Activated CD4-positive, alpha-beta T cell treated with anti-CD3 and anti-CD28 coated beads for 4 hours (primary cell): Measurements from ENCODE around the gene USF3.
"Not testable (repeated sequence)": the region's sequence is repeated elsewhere in the genome, so short reads cannot be mapped to it uniquely, and the experiment has no call there.

Experiments
- DNase-seq, 2 donors: peaks; one replicate each; pipeline ENCODE4 v3.0.0-alpha.2; 2020

The USF3 gene

DNA sequence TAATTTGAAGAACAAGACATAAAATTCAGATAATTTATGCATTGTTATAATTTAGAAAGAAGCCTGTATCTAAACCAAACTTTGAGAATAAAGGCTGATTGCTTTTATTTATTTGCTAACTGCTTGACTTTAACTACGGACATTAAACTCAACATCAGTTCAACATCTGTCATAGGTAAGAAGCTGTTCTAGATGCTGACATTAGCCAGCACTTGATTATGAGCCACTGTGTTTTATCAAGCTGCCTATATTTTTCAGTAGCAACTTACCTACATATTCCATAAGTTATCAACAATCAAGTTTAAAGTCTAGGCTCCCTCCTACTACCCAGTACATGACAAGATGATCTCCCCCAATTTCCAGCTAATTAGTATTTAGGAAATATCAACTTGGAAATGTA is 42.1 kb downstream of the USF3 start:
- DNase-seq = no peak

DNA sequence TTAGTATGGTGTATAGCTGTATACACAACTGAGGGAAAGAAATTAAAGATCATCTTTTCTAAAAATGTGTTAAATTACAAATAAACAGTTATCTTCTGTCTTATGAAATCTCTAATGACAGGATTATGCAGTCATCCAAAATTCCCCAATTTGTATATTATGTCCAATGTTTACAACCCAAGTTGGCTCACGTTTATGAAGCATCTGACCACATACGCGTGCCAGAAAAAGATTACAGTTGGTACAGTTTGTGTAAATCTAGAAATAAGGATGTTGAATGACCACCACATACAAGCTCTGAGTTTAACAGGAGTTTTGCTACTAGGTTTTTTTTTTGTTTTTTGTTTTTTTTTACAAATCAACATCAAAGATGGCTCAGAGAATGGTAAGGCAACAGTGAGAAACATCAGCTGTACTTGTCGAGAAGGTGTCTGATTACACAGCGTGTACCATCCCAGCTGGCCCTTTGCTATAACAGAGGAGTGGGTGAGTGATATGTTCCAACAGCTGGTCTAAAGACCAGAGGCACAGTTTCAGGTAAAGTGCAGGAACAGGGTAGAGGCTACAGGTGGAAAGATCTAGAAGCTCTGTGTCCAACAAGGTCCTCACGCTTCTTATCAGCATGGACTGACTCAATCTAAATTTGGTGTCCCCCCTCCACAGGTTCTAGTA is 47.1 kb downstream of the USF3 start:
- DNase-seq = no peak

DNA sequence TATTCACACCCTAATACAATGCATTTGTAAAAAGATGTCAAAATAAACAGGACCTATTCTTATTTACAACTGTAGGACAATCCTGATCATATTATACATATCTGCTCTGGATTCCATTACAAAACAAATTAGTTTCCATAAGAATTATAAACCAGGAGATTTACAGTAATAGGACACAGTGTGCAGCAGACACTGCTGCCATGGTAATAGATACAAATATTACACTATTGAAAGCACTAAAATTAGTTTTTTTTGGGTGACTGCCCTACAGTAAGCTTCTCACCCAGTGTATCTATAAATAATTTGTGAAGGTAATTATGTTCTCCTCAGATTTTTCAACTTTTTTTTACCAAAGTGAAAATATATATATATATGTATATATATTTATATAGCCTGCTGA is 47.9 kb downstream of the USF3 start:
- no peak for DNase-seq

DNA sequence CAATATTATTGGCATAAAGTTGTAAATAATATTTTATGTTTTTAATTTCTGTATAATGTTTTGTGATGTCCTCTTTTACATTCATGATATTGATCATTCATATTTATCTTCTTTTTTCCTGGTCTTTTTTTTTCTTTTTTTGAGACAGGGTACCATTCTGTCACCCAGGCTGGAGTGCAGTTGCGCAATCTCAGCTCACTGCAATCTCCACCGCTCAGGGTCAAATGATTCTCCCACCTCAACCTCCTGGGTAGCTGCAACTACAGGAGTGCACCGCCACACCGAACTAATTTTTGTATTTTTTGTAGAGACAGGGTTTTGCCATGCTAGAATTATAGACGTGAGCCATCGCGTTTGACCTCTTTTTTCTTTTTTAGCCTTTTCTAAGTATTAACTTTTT is 52.9 kb downstream of the USF3 start:
- DNase-seq = no peak

DNA sequence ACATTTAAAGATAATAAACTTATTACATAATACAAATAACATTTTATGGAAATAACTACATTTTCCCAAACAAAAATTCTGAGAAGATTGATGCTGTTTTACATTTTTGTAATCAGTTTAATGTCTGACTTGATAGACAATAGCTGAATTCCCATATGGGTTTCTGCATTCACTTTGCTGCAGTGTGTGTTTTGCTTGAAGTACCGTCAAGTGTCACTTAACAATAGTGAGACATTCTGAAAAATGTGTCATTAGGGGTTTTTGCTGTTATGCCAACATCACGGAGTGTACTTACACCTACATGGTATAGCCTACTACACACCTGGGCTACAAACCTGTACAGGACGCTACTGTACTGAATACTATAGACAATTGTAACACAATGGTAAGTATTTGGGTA is 57.5 kb downstream of the USF3 start:
- no peak for DNase-seq

DNA sequence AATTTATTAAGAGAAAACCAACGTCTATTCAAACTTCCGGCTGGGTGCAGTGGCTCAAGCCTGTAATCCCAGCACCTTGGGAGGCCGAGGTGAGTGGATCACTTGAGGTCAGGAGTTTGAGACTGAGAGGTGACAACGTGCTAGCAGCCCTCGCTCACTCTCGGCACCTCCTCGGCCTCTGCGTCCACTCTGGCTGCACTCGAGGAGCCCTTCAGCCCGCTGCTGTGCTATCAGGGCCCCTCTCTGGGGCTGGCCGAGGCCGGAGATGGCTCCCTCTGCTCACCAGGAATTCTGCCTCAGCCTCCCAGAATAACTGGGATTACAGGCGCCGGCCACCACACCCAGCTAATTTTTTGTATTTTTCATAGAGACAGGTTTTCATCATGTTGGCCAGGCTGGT is 58.7 kb downstream of the USF3 start:
- DNase-seq = no peak

DNA sequence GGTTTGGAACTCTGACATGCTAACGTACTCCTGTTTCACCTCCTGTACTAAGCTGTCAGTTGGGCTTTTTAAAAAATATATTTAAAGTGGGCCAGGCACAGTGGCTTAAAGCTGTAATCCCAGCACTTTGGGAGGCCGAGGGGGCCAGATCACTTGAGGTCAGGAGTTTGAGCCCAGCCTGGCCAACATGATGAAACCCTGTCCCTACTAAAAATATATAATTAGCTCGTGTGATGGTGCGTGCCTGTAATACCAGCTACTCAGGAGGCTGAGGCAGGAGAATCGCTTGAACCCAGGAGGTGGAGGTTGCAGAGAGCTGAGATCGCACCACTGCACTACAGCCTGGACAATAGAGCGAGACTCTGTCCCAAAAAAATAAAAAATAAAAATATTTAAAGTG is 60.4 kb downstream of the USF3 start:
- not testable (repeated sequence) for DNase-seq

DNA sequence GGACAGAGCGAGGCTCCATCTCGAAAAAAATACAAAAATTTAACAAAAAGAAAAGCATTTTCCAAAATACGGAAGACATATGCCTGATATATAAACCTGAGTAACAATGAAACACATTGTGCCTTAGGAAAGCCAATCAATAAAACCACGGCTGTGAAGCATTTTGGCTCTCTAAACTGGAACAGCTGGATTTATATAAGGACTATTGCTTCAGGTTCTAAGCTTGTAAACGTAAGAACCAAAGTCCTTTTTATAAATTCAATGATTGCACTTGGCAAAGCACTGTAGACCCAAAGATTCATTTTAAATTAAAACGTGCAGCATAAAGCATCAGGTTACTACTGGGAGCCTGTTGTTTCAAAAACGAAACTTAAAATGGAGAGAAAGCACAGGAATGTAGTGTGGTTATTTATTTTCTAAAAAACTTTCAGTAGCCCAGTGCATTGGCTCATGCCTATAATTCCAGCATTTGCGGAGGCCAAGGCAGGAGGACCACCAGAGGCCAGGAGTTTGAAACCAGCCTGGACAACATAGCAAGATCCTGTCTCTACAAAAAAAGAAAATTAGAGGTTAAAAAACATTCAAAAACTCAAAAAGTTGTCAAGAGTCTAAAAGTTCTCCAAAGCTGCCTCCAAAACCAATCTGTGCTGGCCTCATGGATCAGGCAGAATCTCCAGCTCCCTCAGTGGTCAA is 61.5 kb downstream of the USF3 start:
- DNase-seq = no peak

DNA sequence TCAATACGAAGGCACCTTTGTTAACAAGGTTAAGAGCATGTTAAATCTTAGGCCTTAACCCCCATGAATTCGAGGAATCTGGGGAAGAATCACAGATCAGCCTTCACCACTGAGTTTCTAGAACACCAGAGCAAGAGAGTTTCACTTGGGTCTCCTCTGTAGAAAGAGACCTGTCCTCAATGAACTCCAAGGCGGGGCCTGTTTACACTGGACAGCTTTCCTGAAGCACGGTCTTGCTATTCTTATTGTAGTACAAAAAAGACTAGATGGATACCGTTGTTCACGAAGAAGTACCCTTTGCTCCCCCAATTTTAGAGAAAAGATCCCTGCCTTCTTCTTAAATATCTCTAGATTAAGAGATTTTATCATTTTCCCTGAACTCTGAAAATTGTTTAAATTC is 64.9 kb downstream of the USF3 start:
- DNase-seq = no peak

DNA sequence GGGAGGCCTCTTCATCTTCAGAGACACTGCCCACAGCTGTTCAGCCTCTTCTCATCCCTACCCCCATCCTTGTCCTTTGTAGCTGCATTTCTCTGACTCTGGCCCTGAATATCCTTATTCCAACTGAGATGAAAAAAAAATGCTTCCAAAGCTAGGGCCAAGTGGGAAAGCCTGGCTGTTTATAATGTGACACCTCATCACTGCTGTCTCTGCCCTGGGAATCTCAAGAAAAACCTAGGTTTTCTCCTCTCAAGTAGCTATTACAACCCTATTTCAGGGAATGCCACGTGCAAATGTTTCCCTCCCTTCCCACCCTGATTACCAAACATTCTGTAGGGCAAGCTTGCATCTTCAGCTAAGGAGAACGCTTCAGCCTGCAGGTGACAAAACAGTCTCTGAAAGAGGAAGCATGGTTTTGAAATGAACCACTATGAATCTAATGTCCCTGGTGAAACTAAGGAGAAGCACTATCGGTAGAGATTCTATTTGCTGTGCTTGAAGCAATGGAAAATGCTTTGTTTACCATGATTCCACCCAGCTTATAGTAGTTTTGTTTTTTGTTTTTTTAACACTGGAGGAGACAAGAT is 65.4 kb downstream of the USF3 start:
- DNase-seq = no peak

DNA sequence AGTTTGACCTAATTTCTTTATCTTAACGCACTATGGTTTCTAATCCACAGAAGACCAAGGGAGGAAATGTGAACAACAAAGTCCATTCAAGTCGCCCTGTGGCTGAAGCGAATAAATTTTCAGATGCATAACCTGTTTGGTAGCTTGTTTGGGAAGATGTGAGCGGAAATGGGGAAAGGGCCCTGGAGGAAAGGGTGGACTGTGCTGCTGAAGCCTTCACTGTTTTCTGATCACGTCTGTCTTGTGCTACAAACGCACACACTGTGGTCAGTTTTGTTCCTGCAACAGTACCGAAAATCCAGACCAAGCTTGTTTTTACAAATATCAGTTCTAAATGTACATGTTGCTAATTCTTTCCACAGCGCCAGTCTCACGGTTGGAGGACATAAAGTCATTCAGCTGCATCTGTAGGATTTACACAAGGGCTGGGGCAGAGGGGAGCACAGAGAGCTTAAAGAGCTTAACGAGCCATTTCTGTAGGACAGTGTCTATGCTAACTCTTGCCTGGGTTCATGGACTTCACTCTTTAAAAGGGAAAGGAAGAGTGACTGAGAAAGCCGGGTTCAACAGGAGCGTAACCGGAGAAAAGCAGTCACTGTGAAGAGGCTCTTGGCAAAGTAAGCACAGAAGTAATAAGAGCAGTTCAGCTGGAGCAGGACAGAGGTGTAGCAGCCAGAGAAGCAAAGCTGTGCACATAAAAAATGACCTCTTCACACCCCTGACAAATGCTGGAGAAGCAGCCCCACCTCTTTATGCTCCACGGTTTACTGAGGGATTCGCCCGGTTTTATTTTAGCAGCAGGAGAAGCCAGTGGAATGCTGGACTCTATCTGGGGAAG is 66.6 kb downstream of the USF3 start:
- no peak for DNase-seq

DNA sequence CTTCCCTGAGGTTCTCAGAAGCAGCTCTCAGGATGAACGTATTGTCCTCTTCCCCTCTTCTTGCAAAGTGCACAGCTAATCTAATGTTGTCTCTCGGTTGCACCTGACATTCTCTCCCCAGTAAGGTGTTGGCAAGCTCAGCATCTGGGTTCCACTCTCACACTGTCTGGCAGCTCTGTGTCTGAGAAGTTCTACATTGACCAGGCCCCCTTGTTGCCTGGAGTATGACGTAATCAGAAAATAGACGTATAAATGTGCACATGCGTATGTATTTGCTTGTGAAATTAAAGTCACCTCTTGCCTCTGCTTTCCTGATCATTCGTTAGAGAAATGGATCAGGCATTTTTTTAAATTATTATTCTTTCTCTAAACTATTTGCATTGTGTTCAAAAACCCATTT is 67.7 kb downstream of the USF3 start:
- DNase-seq = no peak

DNA sequence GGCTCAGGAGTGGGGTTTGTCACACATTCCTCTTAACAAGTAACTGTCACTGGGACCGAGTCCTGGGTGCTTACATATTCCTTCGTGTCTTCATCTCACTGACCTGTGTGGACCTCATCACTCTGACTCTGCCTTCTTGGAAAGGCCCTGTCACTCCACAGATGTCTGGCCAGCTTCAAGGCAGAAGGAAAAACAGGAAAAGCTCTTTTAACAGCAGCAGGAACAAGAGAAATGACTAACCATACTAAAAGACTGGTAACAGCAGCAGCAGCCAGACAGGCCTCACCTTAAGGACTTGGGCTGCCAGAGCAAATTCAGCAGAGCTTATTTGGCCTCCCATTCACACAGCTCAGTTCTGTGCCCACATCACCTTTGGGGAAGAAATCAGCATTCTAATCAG is 68.1 kb downstream of the USF3 start:
- DNase-seq = no peak

DNA sequence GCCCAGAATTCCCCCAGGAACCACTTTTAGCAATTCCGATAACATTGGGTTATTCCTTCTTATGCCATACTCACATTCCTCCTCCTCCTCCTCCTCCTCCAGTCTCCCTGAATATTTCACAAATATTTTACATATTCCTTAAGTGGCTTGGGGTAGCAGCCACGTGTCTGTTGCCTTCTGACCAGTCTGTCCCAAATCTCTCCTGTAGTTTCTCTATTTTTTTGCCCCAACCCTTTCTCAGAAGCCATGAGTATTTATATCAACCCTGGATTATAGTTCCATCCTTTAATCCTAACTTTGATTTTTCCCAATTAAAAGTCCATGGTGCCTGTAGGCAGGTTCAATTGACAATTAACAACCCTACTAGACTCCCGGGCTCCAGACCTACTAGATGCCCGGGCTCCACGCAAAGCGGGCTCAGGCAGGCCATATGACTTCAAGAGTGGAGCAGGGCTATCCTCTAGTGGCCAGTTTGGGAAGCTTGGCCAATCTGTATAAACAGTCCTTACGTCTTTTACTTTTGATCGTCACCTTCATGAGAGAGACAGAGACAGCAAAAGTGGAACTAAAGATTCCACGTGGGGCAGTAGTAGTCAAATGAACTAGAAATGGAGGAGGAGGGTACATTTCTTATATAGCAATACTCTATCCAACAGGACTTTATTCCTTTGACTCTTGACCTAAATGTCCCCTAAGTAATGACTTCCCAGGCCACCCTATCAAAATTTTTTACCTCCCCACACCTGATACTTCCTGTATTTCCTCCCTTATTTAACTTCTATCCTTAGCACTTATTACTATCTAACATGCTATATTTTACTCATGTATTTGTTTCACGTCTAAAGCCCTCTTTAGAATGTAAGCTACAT is 69.7 kb downstream of the USF3 start:
- no peak for DNase-seq

DNA sequence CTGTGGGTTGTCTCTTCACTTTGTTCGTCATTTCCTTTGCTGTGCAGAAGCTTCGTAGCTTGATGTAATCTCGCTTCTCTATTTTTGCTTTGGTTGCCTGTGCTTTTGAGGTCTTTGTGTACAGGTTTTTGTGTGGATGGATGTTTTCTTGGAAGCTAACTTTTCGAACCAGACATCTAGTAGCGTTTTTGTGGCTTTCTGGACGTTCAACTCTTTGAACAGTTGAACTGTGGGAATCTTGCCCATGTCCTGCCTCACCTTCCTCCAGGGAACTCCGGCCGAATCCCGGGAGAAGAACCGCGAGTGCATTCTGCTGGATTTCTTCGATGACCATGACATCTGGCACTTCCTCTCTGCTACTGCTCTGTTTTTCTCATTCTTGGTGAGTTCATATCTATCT is 70.6 kb downstream of the USF3 start:
- DNase-seq = no peak

DNA sequence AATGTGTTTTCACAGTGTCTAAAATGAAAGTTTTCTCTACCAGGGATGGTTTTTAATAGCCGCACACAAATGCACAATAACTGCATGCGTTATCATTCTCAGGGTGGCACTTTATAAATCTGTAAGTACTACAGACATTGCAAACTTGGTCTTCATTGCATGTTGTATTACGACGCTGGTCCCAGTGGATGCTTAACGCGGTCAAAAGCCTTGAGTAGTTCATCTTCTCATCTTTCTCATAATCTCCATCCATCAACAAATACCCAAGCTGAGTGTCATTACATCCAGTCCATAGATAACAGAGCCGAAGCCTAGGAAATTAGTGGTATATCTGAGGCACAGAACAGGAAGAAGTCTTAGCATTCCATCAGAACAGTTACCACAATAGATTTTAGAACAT is 72.6 kb downstream of the USF3 start:
- DNase-seq = no peak

DNA sequence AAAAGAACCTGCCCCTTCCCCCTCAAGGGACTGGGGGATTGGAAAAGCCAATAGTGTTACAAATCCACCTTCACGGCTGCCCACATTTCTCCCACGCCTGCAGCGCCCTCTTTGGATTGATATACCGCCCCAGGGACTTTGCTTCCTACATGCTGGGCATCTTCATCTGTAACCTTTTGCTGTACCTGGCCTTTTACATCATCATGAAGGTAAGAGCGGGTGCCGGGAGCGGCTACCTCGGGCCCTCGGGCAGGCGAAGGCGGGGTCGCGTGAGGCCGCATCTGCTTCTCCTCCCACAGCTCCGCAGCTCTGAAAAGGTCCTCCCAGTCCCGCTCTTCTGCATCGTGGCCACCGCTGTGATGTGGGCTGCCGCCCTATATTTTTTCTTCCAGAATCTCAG is 73.1 kb downstream of the USF3 start:
- no peak for DNase-seq

DNA sequence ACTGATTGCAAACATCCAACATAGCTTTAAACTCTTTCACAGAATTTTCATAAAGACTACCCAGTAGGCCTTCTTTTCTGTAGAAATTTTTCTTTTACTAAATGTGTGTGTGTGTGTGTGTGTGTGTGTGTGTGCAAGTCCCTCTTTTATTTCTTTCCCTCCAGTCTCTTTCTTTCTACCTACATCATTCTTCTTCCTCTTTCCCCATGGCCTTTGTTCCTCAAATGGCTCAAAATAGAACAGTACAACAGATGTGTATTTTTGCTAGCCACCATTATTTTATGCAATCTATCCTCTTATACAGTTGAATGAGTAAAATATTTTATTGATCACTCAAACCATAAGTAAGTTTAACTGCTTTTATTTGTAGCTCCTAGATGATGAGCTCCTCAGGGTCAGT is 76.4 kb downstream of the USF3 start:
- DNase-seq = no peak

DNA sequence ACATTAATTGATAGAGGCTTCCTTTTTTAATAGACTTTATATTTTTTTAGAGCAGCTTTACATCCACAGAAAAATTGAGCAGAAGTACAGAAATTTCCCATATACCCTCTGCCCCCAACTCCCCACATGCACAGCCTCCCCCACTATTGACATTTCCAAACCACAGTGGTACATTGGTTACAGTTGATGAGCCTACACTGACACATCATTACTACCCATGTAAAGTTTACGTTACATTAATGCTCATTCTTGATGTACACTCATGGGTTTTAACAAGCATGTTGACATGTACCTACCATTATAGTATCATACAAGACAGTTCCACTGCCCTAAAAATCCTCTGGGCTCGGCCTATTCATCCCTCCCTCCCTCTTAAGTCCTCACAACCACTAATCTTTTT is 78.7 kb downstream of the USF3 start:
- DNase-seq = no peak

DNA sequence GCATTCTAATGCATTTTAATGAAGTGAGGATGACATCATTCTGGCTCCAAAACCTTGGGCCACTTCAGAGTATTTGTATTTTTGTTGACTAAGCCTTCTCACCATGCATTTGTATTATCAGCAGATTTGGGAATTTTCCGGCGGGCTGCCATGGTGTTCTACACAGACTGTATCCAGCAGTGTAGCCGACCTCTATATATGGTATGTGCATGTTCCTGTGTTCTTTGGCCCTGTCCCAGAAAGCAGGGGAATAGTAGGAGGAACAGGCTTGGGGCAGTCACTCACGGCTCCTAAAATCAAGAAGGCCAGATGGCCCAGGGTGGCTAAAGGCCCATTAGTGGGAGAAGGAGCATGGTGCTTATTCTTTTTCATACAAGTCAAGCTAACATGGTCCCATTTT is 80.5 kb downstream of the USF3 start:
- DNase-seq = no peak

DNA sequence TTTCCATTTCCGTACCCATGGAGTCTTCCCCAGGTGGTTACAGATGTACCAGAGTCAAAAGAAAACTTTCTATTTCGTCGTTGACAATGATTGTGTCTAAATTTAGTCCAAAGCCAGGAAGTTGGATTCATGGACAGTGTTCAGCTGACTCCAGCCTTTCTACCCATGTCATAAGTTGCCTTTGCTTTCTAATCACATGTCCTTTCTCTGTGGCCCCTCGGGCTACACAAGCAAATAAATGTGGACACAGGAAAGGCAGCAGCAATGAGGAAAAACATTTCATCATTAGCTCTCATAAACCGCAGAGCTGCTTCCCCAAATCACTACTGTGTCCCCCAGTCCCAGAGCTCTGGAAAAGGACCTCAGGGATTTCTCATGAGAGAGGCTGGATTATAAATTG is 82.0 kb downstream of the USF3 start:
- DNase-seq = no peak

DNA sequence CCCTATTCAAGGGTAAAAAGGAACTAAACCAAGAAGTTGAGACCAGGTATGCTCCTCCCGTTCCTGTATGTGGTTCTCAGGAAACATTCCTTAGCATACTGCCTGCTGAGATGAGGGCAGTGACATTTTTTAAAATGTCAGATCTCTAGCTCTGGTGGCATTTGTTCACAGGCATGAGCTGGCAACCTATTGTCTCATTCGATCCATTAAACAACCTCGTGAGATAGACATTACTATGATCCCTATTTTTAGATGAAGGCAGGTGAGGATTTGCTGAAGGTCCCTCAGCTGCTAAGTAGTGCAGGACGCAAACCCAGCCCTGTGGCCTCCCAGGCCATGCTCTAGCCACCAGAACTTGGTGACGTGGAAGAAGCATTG is 89.2 kb downstream of the USF3 start:
- DNase-seq = no peak
